Psoas muscle (tissue), 8 donors: Measurements from ENCODE around the gene CLEC18B. TPM values are rescaled to one million over a fixed set of nuclear protein-coding genes. Genes with fewer than 3 reads are reported as not detected.
"Not testable (repeated sequence)": the region's sequence is repeated elsewhere in the genome, so short reads cannot be mapped to it uniquely, and the experiment has no call there.

ENCODE experiments used
- ATAC-seq, 4 donors: fragments of 200-7000 bp; cut with Tn5 transposase; one replicate each; pipeline ENCODE4 v1.9.1; 2020; ENCODE audit warnings: moderate library complexity in 3 of 4, mild to moderate bottlenecking in 2 of 4
- DNase-seq, 2 donors: peaks; one replicate each; pipeline ENCODE4 v3.0.0-alpha.2; 2020
- H3K27ac ChIP-seq: fragments of 200-600 bp; one replicate; pipeline ENCODE4 v1.8.0; 2022
- H3K27me3 ChIP-seq, 3 donors: fragments of 200-600 bp in 1 of 3; one replicate each; pipeline versions ENCODE4 v1.6.1 to v1.8.0; 2013 to 2022; ENCODE audit warnings: low read length in 2 of 3, mild to moderate bottlenecking in 2 of 3, moderate library complexity in 1 of 3; ENCODE audit not compliant: insufficient read depth in 3 of 3
- H3K36me3 ChIP-seq, 2 donors: fragments of 200-600 bp in 1 of 2; one replicate each; pipeline versions ENCODE4 v1.6.1 to v1.8.0; 2013 to 2022; ENCODE audit warnings: low read depth in 1 of 2, mild to moderate bottlenecking in 1 of 2, moderate library complexity in 1 of 2; ENCODE audit not compliant: insufficient read depth in 1 of 2
- H3K4me1 ChIP-seq: fragments of 200-600 bp; one replicate; pipeline ENCODE4 v1.8.0; 2022
- H3K4me3 ChIP-seq: fragments of 200-600 bp; one replicate; pipeline ENCODE4 v1.8.0; 2022; ENCODE audit warnings: mild to moderate bottlenecking
- H3K9me3 ChIP-seq: fragments of 200-600 bp; one replicate; pipeline ENCODE4 v1.8.0; 2022
- WGBS, 3 donors: extraction: QIAGEN DNeasy Blood & Tissue Kit; methylation state at CpG; one replicate each; pipeline versions ENCODE4 v1.1.6 to v1.1.7; 2013; 5-methylcytosine and 5-hydroxymethylcytosine counted together
- intact Hi-C, 2 donors: fragments of 100-400 bp; cut with DNase I; formaldehyde crosslinking; loops; one replicate each; pipeline versions ENCODE4 v1.11.0 to v1.14.2; 2022
- polyA plus RNA-seq, 3 donors: library from polyadenylated mRNA; stranded (reverse); fragments of 200-250 nt; gene quantifications; one replicate each; pipeline ENCODE4 v1.2.3, GENCODE V29; 2013
- total RNA-seq, 4 donors: library from RNA; stranded (reverse); fragmentation: NEBNext Ultra II Directional in 2 of 4; extraction: Animal tissue kit (Norgen Biotek cat#: 25700) in 2 of 4; gene quantifications; one replicate each; pipeline versions ENCODE4 v1.2.1 to v1.2.4, GENCODE V29; 2021 to 2023
- donor health status: healthy with polysubstance abuse.
- donor health status: DM: no; HTN: no; CAD: no; lungs with moderate emphysema.
- donor health status: Bipolar disorder and iron deficiency.
- donor health status: healthy.
- donor health status: DM: yes; HTN: yes; CAD: no.
- donor health status: DM: no; HTN: no; CAD: no.
- donor health status: DM: no; HTN: no; CAD: no.
- donor health status: DM: yes; HTN: yes; CAD: no.

CLEC18B gene
- total and polyA plus RNA-seq, 7 donors, result 0.16 to 1.1 (median 0.40) TPM; not detected in 2

DNA sequence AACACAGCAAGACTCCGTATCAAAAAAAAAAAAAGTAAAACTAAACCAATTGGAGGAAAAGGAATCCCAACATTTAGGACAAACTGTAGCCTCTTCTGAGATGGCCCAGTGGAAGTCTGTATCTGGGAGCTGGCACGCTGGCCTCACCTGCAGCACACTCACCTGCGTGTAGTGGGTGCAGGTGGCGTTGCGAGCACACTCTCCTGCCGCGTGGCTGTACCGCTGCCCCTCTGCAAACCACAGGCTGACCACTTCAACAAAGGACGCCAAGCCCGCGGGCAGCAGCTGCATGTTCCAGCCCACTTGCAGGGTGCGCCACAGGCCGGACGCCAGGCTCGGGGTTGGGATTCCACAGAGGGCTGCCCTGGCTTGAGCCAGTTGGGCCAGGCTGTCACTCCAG is 3.4 kb downstream of the CLEC18B start:
- H3K36me3 ChIP-seq, H3K4me3 ChIP-seq, H3K4me1 ChIP-seq, H3K27ac ChIP-seq, H3K9me3 ChIP-seq, H3K27me3 ChIP-seq, intact Hi-C loops, ATAC-seq: not testable (repeated sequence)
- WGBS, 3 donors, result 87 to 90% methylated on average over 9 to 12 of the region's 15 CpGs; no CpG with 5 or more reads in 1 of the 3 donors
- DNase-seq, result peak in 1 of 2 donors; percentile 1

DNA sequence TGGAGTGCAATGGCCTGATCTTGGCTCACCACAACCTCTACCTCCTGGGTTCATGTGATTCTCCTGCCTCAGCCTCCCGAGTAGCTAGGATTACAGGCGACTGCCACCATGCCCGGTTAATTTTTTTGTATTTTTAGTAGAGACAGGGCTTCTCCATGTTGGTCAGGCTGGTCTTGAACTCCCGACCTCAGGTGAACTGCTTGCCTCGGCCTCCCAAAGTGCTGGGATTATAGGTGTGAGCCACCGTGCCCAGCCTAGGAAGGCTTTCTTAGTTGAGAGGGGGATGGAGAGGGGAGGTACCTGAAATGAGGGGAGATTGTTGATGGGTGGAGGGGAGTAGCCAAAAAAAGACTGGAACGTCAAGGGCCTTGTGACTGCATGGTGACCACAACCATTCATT is 7.4 kb downstream of the CLEC18B start:
- WGBS, 3 donors, result 81 to 89% (median 88%) methylated on average over 7 of the region's 7 CpGs
- H3K9me3 ChIP-seq, H3K27ac ChIP-seq, H3K4me1 ChIP-seq, DNase-seq, H3K27me3 ChIP-seq, H3K4me3 ChIP-seq, ATAC-seq, intact Hi-C loops, H3K36me3 ChIP-seq: not testable (repeated sequence)

- DNase-seq, H3K4me1 ChIP-seq, H3K27ac ChIP-seq, intact Hi-C loops, ATAC-seq, H3K27me3 ChIP-seq, H3K9me3 ChIP-seq, H3K4me3 ChIP-seq, H3K36me3 ChIP-seq: not testable (repeated sequence)
- 86 to 91% (median 89%) methylated on average over 8 to 9 of the region's 9 CpGs for WGBS, 3 donors
Measured at GRCh38 chr16:74413485-74413884, 7.8 kb downstream of the CLEC18B start.

- not testable (repeated sequence) for H3K9me3 ChIP-seq, H3K4me3 ChIP-seq
- peak in 1 of 2 donors; percentile 12 for DNase-seq
Measured at GRCh38 chr16:74412775-74413390, 8.4 kb downstream of the CLEC18B start.

GRCh38 chr16:74412138-74412774 is 9.0 kb downstream of the CLEC18B start:
- ATAC-seq, H3K4me3 ChIP-seq, H3K36me3 ChIP-seq, H3K4me1 ChIP-seq, H3K27me3 ChIP-seq, H3K9me3 ChIP-seq, H3K27ac ChIP-seq, intact Hi-C loops: not testable (repeated sequence)
- WGBS, 3 donors, result 71 to 80% (median 80%) methylated on average over 5 of the region's 13 CpGs
- peak in 1 of 2 donors; percentile 4 for DNase-seq

More at GRCh38 chr16:74412775-74413390, 8.4 kb downstream of the CLEC18B start:
- intact Hi-C loops, H3K4me1 ChIP-seq, H3K27ac ChIP-seq, H3K27me3 ChIP-seq, H3K36me3 ChIP-seq: not testable (repeated sequence)
- peak in 2 of 4 donors; percentile 7 to 21 for ATAC-seq
- 73 to 76% (median 76%) methylated on average over 6 to 8 of the region's 10 CpGs for WGBS, 3 donors

GRCh38 chr16:74410981-74411380 is 10.3 kb downstream of the CLEC18B start:
- H3K4me3 ChIP-seq, intact Hi-C loops, H3K4me1 ChIP-seq, ATAC-seq, H3K36me3 ChIP-seq, H3K27ac ChIP-seq, DNase-seq, H3K9me3 ChIP-seq, H3K27me3 ChIP-seq: not testable (repeated sequence)
- WGBS, 3 donors, result 80 to 92% (median 85%) methylated on average over 4 to 9 of the region's 9 CpGs

GRCh38 chr16:74410057-74410957 is 11.0 kb downstream of the CLEC18B start:
- H3K9me3 ChIP-seq, H3K4me3 ChIP-seq, H3K36me3 ChIP-seq, intact Hi-C loops, H3K27me3 ChIP-seq, H3K4me1 ChIP-seq, H3K27ac ChIP-seq: not testable (repeated sequence)
- DNase-seq (peak in 1 of 2 donors; percentile 9), ATAC-seq (peak in 1 of 4 donors; percentile 11)
- 72 to 79% (median 75%) methylated on average over 5 to 9 of the region's 18 CpGs for WGBS, 3 donors

GRCh38 chr16:74409185-74409981 is 11.9 kb downstream of the CLEC18B start:
- H3K4me3 ChIP-seq, H3K36me3 ChIP-seq, H3K27ac ChIP-seq, ATAC-seq, intact Hi-C loops, DNase-seq, H3K27me3 ChIP-seq, H3K9me3 ChIP-seq, H3K4me1 ChIP-seq: not testable (repeated sequence)
- 88% methylated on average over 10 to 13 of the region's 15 CpGs for WGBS, 3 donors

DNA sequence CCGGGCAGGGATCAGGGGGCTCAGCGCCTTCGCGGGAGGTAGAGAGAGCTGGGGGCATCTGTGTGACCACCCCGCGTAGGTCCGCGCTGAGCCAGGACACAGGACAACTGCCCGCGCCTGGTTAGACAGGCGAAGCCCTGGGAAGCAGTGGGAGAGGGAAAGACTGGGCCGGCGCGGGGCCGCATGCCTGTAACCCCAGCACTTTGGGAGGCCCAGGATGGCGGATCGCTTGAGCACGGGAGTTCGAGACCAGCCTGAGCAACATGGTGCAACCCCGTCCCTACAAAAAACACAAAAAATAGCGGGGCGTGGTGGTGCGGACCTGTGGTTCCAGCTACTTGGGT is 13.9 kb downstream of the CLEC18B start:
- H3K4me1 ChIP-seq, H3K27ac ChIP-seq, H3K36me3 ChIP-seq, H3K27me3 ChIP-seq, H3K9me3 ChIP-seq, intact Hi-C loops: not testable (repeated sequence)
- ATAC-seq (peak; percentile 11 to 57 (median 48)), DNase-seq (peak; percentile 55 to 67)
- H3K4me3 ChIP-seq, result peak overlapping the region; percentile 63
- 9 to 18% (median 17%) methylated on average over 12 of the region's 23 CpGs for WGBS, 3 donors

DNA sequence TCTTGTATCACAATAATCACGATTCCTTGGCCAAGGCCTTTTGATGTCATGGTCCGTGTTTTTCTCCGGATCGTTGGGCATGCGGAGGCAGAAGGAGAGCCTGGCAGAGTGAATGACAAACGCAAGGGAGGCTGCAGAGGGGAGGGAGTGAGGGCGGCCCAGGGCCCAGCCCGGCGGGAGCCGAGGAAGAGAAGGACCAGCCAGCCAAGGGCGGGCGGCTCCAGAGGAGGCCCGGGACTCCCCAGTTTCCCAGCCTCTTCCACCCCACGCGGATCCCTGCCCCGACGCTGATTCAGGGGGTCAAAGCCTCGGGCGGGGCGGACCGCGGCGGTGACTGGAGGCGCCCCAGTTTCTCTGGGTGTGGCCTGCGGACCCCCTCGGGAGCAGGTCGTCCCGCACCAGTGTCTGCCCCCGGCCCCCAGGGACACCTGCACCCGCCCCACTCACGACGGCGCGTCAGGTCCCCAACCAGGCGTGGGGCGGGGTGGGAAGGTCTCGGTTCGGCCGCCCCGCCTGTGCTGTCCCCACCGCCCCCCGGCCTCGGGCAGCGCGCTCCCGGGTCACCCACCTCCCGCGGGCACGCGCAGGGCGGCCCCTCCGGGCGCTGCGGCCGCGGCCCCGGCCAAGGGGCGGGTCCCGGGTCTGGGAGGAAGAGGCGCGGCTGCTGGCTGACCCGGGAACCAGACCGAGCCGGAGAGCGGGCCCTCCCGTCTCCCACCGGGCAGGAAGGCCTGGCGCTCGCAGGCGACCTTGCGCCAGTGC is 14.5 kb downstream of the CLEC18B start:
- intact Hi-C loops, result not testable (repeated sequence)

More for the DNA sequence above, 14.5 kb downstream of the CLEC18B start:
- ATAC-seq (peak; percentile 60 to 88 (median 85)), DNase-seq (peak; percentile 68 to 71)
- H3K4me1 ChIP-seq, H3K36me3 ChIP-seq, H3K27me3 ChIP-seq, H3K27ac ChIP-seq, H3K9me3 ChIP-seq: not testable (repeated sequence)
- WGBS, 3 donors, result 2 to 8% methylated on average over 10 to 14 of the region's 71 CpGs; no CpG with 5 or more reads in 1 of the 3 donors
- H3K4me3 ChIP-seq, result peak overlapping the region; percentile 63
